IMR-90 (cell line): ENCODE measurements around the gene BRCA1. TPM values are rescaled to one million over a fixed set of nuclear protein-coding genes. Genes with fewer than 3 reads are reported as not detected.

Experiments
- ATAC-seq: fragments of 200-7000 bp; cut with Tn5 transposase; 2 replicates; pipeline ENCODE4 v1.9.1; 2020; ENCODE audit warnings: low read depth, mild to moderate bottlenecking, moderate library complexity
- BruUV-seq: library from RNA; stranded (reverse); fragments of 400-500 nt; replicated peaks from 2 replicates; lab custom pipeline; 2021; lab: Mats Ljungman, UMichigan
- CTCF ChIA-PET: fragments of 300-600 bp; formaldehyde crosslinking; extraction: SDS; loops from one replicate; lab custom pipeline; 2021; ENCODE audit warnings: antibody characterized with exemption; lab: Yijun Ruan, JAX
- POLR2A ChIA-PET: fragments of 300-600 bp; sonication (Branson Sonifier 250); formaldehyde crosslinking; loops from one replicate; lab custom pipeline; 2022; ENCODE audit warnings: antibody characterized with exemption; ENCODE audit not compliant: unreplicated experiment; lab: Charles Lee
- DNase-seq: peaks from one replicate; pipeline ENCODE4 v3.0.0; 2013
- H2AFZ ChIP-seq: replicated peaks from 2 replicates; pipeline ENCODE3; 2013; ENCODE audit warnings: low read length, mild to moderate bottlenecking; ENCODE audit not compliant: poor library complexity
- H2AK5ac ChIP-seq: 2 replicates; pipeline ENCODE4 v1.6.1; 2013; ENCODE audit warnings: low read depth, low read length, inconsistent platforms
- H2AK9ac ChIP-seq: replicated peaks from 2 replicates; pipeline ENCODE3; 2013; ENCODE audit warnings: mild to moderate bottlenecking, low read depth, low read length, moderate library complexity; ENCODE audit not compliant: poor library complexity
- H2BK120ac ChIP-seq: 2 replicates; pipeline ENCODE4 v1.6.1; 2013; ENCODE audit warnings: low read depth, low read length, inconsistent platforms
- H2BK15ac ChIP-seq: 3 replicates; pipeline ENCODE4 v1.6.1; 2013; ENCODE audit warnings: low read depth, low read length, inconsistent platforms
- H2BK20ac ChIP-seq: 2 replicates; pipeline ENCODE4 v1.6.1; 2013; ENCODE audit warnings: low read depth, mild to moderate bottlenecking, inconsistent platforms, low read length, moderate library complexity
- H2BK5ac ChIP-seq: 2 replicates; pipeline ENCODE4 v1.6.1; 2013; ENCODE audit warnings: mild to moderate bottlenecking, low read depth, low read length, inconsistent platforms; ENCODE audit not compliant: poor library complexity, severe bottlenecking
- H3K14ac ChIP-seq: replicated peaks from 2 replicates; pipeline ENCODE4 v1.6.1; 2013; ENCODE audit warnings: low read depth, low read length, inconsistent platforms
- H3K18ac ChIP-seq: 2 replicates; pipeline ENCODE4 v1.6.1; 2013; ENCODE audit warnings: low read depth, low read length, control low read depth
- H3K23ac ChIP-seq: 2 replicates; pipeline ENCODE4 v1.6.1; 2013; ENCODE audit warnings: low read depth, low read length, inconsistent platforms
- H3K27ac ChIP-seq: 2 replicates; pipeline ENCODE4 v1.5.1; 2013; ENCODE audit warnings: mild to moderate bottlenecking, control low read depth, low read length; ENCODE audit not compliant: insufficient read depth
- H3K27me3 ChIP-seq: 2 replicates; pipeline ENCODE4 v1.6.1; 2013; ENCODE audit warnings: low read length; ENCODE audit not compliant: control insufficient read depth, insufficient read depth
- H3K36me3 ChIP-seq: 2 replicates; pipeline ENCODE4 v1.6.1; 2013; ENCODE audit warnings: low read length, mixed read lengths; ENCODE audit not compliant: control insufficient read depth, insufficient read depth
- H3K4ac ChIP-seq: 2 replicates; pipeline ENCODE4 v1.6.1; 2013; ENCODE audit warnings: low read depth, low read length, inconsistent platforms
- H3K4me1 ChIP-seq: 2 replicates; pipeline ENCODE4 v1.6.1; 2013; ENCODE audit warnings: low read length, mixed read lengths; ENCODE audit not compliant: control insufficient read depth, insufficient read depth
- H3K4me2 ChIP-seq: 2 replicates; pipeline ENCODE4 v1.6.1; 2013; ENCODE audit warnings: low read depth, mild to moderate bottlenecking, control low read depth, low read length, moderate library complexity
- H3K4me3 ChIP-seq: 2 replicates; pipeline ENCODE4 v1.5.1; 2013; ENCODE audit warnings: low read depth, mild to moderate bottlenecking, control low read depth, low read length, moderate library complexity; ENCODE audit not compliant: insufficient read depth
- H3K56ac ChIP-seq: 2 replicates; pipeline ENCODE4 v1.6.1; 2013; ENCODE audit warnings: low read length, inconsistent platforms; ENCODE audit not compliant: insufficient read depth; ENCODE audit errors: extremely low read depth
- H3K79me1 ChIP-seq, 2 experiments: 2 replicates each; pipeline ENCODE4 v1.6.1; 2013; ENCODE audit warnings: low read length in 2 of 2, inconsistent platforms in 1 of 2, low read depth in 1 of 2
- H3K9ac ChIP-seq: 2 replicates; pipeline ENCODE4 v1.6.1; 2013; ENCODE audit warnings: low read depth, low read length, control low read depth
- H3K9me1 ChIP-seq: 2 replicates; pipeline ENCODE4 v1.6.1; 2013; ENCODE audit warnings: low read length, inconsistent platforms; ENCODE audit not compliant: insufficient read depth
- H3K9me3 ChIP-seq: 2 replicates; pipeline ENCODE4 v1.6.1; 2013; ENCODE audit warnings: low read length; ENCODE audit not compliant: control insufficient read depth, insufficient read depth
- H4K20me1 ChIP-seq: 2 replicates; pipeline ENCODE4 v1.6.1; 2013; ENCODE audit warnings: low read length, inconsistent platforms; ENCODE audit not compliant: insufficient read depth
- H4K5ac ChIP-seq: 2 replicates; pipeline ENCODE4 v1.6.1; 2013; ENCODE audit warnings: mild to moderate bottlenecking, low read depth, low read length, control low read depth
- H4K8ac ChIP-seq, 2 experiments: 2 replicates each; pipeline ENCODE4 v1.6.1; 2013; ENCODE audit warnings: low read depth in 2 of 2, low read length in 2 of 2, control low read depth in 1 of 2, inconsistent platforms in 1 of 2
- H4K91ac ChIP-seq: 2 replicates; pipeline ENCODE4 v1.6.1; 2013; ENCODE audit warnings: low read depth, low read length, inconsistent platforms; ENCODE audit not compliant: insufficient read depth
- MAZ ChIP-seq: IDR thresholded peaks from 2 replicates; pipeline ENCODE4 v1.6.1; 2012; ENCODE audit warnings: low read depth, mild to moderate bottlenecking, low read length, improper control_type of control experiment, moderate library complexity, borderline replicate concordance
- RFX5 ChIP-seq: IDR thresholded peaks from 2 replicates; pipeline ENCODE4 v1.8.0; 2012; ENCODE audit warnings: low read depth, mild to moderate bottlenecking, low read length, moderate library complexity
- WGBS, 2 experiments: methylation state at CpG; one replicate each; pipeline versions ENCODE4 v1.1.5 to v1.1.7; 2013; ENCODE audit warnings: missing lambda C conversion rate in 2 of 2; ENCODE audit not compliant: insufficient read length in 1 of 2; ENCODE audit errors: extremely low coverage in 2 of 2; 5-methylcytosine and 5-hydroxymethylcytosine counted together
- dilution Hi-C: fragments of 300-500 bp; cut with HindIII; formaldehyde crosslinking; loops from one replicate; pipeline ENCODE4 v1.14.3; 2018; ENCODE audit warnings: low sequenced_read_pairs; ENCODE audit not compliant: unreplicated experiment
- in situ Hi-C: fragments of 300-500 bp; cut with MboI; formaldehyde crosslinking; loops from 3 replicates; pipeline ENCODE4 v1.14.3; 2019; ENCODE audit warnings: low sequenced_read_pairs, inconsistent platforms, mixed read lengths
- intact Hi-C: fragments of 100-400 bp; cut with micrococcal nuclease; formaldehyde crosslinking; loops from 2 replicates; pipeline ENCODE4 v1.10.0; 2022
- polyA plus RNA-seq, 3 experiments: library from polyadenylated mRNA; depleted of rRNA; stranded (reverse); fragments of >200 nt; gene quantifications; 2 replicates each; pipeline ENCODE4 v1.2.3, GENCODE V29; 2012; ENCODE audit warnings: low replicate concordance in 1 of 3
- total RNA-seq: library from RNA; depleted of rRNA; stranded (reverse); fragments of >200 nt; gene quantifications from 2 replicates; pipeline ENCODE4 v1.2.3, GENCODE V29; 2012

The BRCA1 gene
- total and polyA plus RNA-seq, 2 of the 4 experiments (the other 2 are of a cell fraction) = 8.3 to 17.7 TPM

DNA sequence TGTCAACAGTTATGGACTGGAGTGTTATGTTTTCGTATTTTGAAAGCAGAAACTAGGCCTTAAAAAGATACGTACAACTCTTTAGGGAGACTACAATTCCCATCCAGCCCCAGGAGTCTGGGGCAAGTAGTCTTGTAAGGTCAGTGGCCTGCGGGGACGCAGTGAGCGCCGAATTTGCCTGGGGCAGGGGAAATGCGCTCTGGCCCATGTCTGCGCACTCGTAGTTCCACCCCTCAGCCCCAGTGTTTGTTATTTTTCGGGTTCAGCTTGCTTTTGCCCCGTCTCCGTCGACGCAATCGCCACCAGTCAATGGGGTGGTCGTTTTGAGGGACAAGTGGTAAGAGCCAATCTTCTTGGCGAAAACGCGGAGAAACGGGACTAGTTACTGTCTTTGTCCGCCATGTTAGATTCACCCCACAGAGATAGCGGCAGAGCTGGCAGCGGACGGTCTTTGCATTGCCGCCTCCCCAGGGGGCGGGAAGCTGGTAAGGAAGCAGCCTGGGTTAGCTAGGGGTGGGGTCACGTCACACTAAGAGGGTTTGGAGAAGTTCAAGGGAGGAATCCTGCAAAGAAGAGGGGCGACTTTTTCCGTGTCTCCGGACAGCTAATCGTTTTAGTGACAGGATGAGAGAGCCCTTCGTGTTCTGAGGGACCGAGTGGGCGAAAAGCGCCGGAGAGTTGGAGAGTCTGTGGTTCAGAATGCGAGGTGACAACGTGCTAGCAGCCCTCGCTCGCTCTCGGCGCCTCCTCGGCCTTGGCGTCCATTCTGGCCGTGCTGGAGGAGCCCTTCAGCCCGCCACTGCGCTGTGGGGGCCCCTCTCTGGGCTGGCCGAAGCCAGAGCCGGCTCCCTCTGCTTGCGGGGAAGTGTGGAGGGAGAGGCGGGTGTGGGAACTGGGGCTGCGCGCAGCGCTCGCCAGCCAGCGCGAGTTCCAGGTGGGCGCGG is 1.1 kb upstream of the BRCA1 start:
- Histone ChIP-seq H3K4me1 (peaks cover 6% of the 10 kb centered on the region; the same call in 1 of the 2 replicates), H3K9me1 (peaks cover 7% of the 10 kb centered on the region; the same call in 1 of the 2 replicates), H2BK20ac (no peak overlapping the region), H2BK15ac (no peak overlapping the region), H2AK9ac (peak overlapping the region; percentile 83), H4K20me1 (no peaks in the 10 kb centered on the region), H3K27me3 (no peaks in the 10 kb centered on the region), H3K27ac (peak overlapping the region; percentile 38; the same call in 1 of the 2 replicates), H2AFZ (peak overlapping the region; percentile 96), H2BK5ac (peak overlapping the region; percentile 66), H3K4me2 (peak overlapping the region; percentile 68), H4K8ac (peak overlapping the region; percentile 77 to 99), H3K23ac (no peak overlapping the region), H3K14ac (peak overlapping the region; percentile 93), H4K5ac (peak overlapping the region; percentile 91), H3K79me1 (peaks cover 26 to 54% of the 10 kb centered on the region in 2 experiments), H3K9me3 (no peaks in the 10 kb centered on the region), H3K4ac (peak overlapping the region; percentile 93), H2BK120ac (peak overlapping the region; percentile 45; the same call in 1 of the 2 replicates), H4K91ac (peak overlapping the region; percentile 34; the same call in 1 of the 2 replicates), H3K18ac (no peak overlapping the region), H3K56ac (peak overlapping the region; percentile 20; the same call in 1 of the 2 replicates), H3K4me3 (peak overlapping the region; percentile 73), H3K36me3 (peaks cover 3% of the 10 kb centered on the region; the same call in 1 of the 2 replicates), H2AK5ac (peak overlapping the region; percentile 49; the same call in 1 of the 2 replicates), H3K9ac (peak overlapping the region; percentile 76)
- no peak for DNase-seq
- no peak for ATAC-seq
- intact Hi-C loops (loop anchor here (5.0 kb wide), 1 partner anchor 46 kb away; the partner anchor contains the start of gene NBR1), in situ Hi-C loops (no loop called here), dilution Hi-C loops (no loop called here)
- ChIA-PET CTCF (interaction anchor here (0.6 kb wide), 1 partner anchor 15 kb away, joined by 3 read pairs; no protein-coding TSS in a partner anchor), POLR2A (no interaction called here)
- TF ChIP-seq RFX5 (no peak), MAZ (no peak)
- no TSS peak for BruUV-seq
- 75% methylated on average over 28 of the region's 59 CpGs; no CpG with 5 or more reads in 1 of the 2 experiments for WGBS, 2 experiments
